Esophagus (tissue), 2 donors: ENCODE measurements around the gene SEC22C. TPM values are rescaled to one million over a fixed set of nuclear protein-coding genes. Genes with fewer than 3 reads are reported as not detected.
"Not testable (repeated sequence)": the region's sequence is repeated elsewhere in the genome, so short reads cannot be mapped to it uniquely, and the experiment has no call there.

ENCODE experiments used
- H3K27ac ChIP-seq, 2 donors: one replicate each; pipeline ENCODE4 v1.5.1; 2013; ENCODE audit warnings: low read depth in 2 of 2, mild to moderate bottlenecking in 2 of 2, inconsistent platforms in 1 of 2, low read length in 1 of 2, moderate library complexity in 1 of 2
- H3K27me3 ChIP-seq, 2 donors: one replicate each; pipeline ENCODE4 v1.6.1; 2013; ENCODE audit warnings: low read length in 2 of 2, control low read depth in 1 of 2, mild to moderate bottlenecking in 1 of 2; ENCODE audit not compliant: insufficient read depth in 2 of 2, control insufficient read depth in 1 of 2
- H3K36me3 ChIP-seq, 2 donors: one replicate each; pipeline ENCODE4 v1.6.1; 2013; ENCODE audit warnings: low read length in 1 of 2; ENCODE audit not compliant: control insufficient read depth in 2 of 2, insufficient read depth in 2 of 2
- H3K4me1 ChIP-seq, 2 donors: one replicate each; pipeline ENCODE4 v1.6.1; 2013; ENCODE audit warnings: low read length in 1 of 2; ENCODE audit not compliant: control insufficient read depth in 2 of 2, insufficient read depth in 2 of 2
- H3K4me3 ChIP-seq, 2 donors: one replicate each; pipeline ENCODE4 v1.5.1; 2013; ENCODE audit warnings: low read length in 2 of 2, mild to moderate bottlenecking in 2 of 2, low read depth in 1 of 2, moderate library complexity in 1 of 2
- H3K9me3 ChIP-seq, 2 donors: one replicate each; pipeline ENCODE4 v1.6.1; 2013; ENCODE audit warnings: mild to moderate bottlenecking in 2 of 2, low read depth in 1 of 2, low read length in 1 of 2, moderate library complexity in 1 of 2; ENCODE audit not compliant: control insufficient read depth in 2 of 2, insufficient read depth in 1 of 2
- WGBS, 2 donors: extraction: QIAGEN DNeasy Blood & Tissue Kit; methylation state at CpG; one replicate each; pipeline ENCODE4 v1.1.7; 2013; 5-methylcytosine and 5-hydroxymethylcytosine counted together
- polyA plus RNA-seq, 2 donors: library from polyadenylated mRNA; stranded (reverse); fragments of 200-250 nt; gene quantifications; one replicate each; pipeline ENCODE4 v1.2.3, GENCODE V29; 2013
- donor health status: healthy with polysubstance abuse.
- donor health status: Bipolar disorder and iron deficiency.

SEC22C gene
- polyA plus RNA-seq, 2 donors = 5.0 to 10.0 TPM

- 84 to 91% methylated on average over 6 of the region's 6 CpGs for WGBS, 2 donors
- not testable (repeated sequence) for H3K4me1 ChIP-seq, H3K36me3 ChIP-seq, H3K27ac ChIP-seq, H3K4me3 ChIP-seq, H3K9me3 ChIP-seq, H3K27me3 ChIP-seq
Measured at GRCh38 chr3:42556817-42557216, 24.9 kb downstream of the SEC22C start.

GRCh38 chr3:42556089-42556632, 25.6 kb downstream of the SEC22C start:
- 67 to 76% methylated on average over 3 of the region's 3 CpGs for WGBS, 2 donors
- no peak overlapping the region for H3K27ac ChIP-seq
- H3K36me3 ChIP-seq = peaks cover 0 to 3% of the 10 kb centered on the region in 2 donors

GRCh38 chr3:42552830-42553229, 28.9 kb downstream of the SEC22C start:
- WGBS, 2 donors = 20 to 30% methylated on average over 1 of the region's 1 CpG
- H3K4me3 ChIP-seq = no peak overlapping the region
- H3K36me3 ChIP-seq = peaks cover 2 to 3% of the 10 kb centered on the region in 2 donors
- H3K27me3 ChIP-seq = no peaks in the 10 kb centered on the region
- H3K9me3 ChIP-seq = no peaks in the 10 kb centered on the region
- no peak overlapping the region for H3K27ac ChIP-seq
- H3K4me1 ChIP-seq = no peaks in the 10 kb centered on the region

More at GRCh38 chr3:42556089-42556632, 25.6 kb downstream of the SEC22C start:
- Histone ChIP-seq H3K4me3 (no peak overlapping the region), H3K27me3 (no peaks in the 10 kb centered on the region), H3K9me3 (no peaks in the 10 kb centered on the region), H3K4me1 (no peaks in the 10 kb centered on the region)

GRCh38 chr3:42550250-42550649, 31.5 kb downstream of the SEC22C start:
- WGBS, 2 donors = 52 to 89% methylated on average over 1 of the region's 1 CpG
- Histone ChIP-seq H3K36me3 (peaks cover 2 to 3% of the 10 kb centered on the region in 2 donors), H3K27ac (no peak overlapping the region)

GRCh38 chr3:42549131-42549530, 32.6 kb downstream of the SEC22C start:
- 85 to 91% methylated on average over 2 of the region's 2 CpGs for WGBS, 2 donors

More at GRCh38 chr3:42550250-42550649, 31.5 kb downstream of the SEC22C start:
- Histone ChIP-seq H3K4me1 (peaks cover 0 to 2% of the 10 kb centered on the region in 2 donors), H3K9me3 (no peaks in the 10 kb centered on the region), H3K27me3 (no peaks in the 10 kb centered on the region), H3K4me3 (no peak overlapping the region)

GRCh38 chr3:42547401-42547945, 34.3 kb downstream of the SEC22C start:
- Histone ChIP-seq H3K4me3 (no peak overlapping the region), H3K36me3 (peaks cover 2 to 3% of the 10 kb centered on the region in 2 donors), H3K9me3 (no peaks in the 10 kb centered on the region), H3K4me1 (peaks cover 0 to 2% of the 10 kb centered on the region in 2 donors), H3K27ac (no peak overlapping the region), H3K27me3 (no peaks in the 10 kb centered on the region)
- WGBS, 2 donors = 41 to 44% methylated on average over 7 of the region's 7 CpGs

More at GRCh38 chr3:42549131-42549530, 32.6 kb downstream of the SEC22C start:
- Histone ChIP-seq H3K4me3 (no peak overlapping the region), H3K4me1 (peaks cover 0 to 2% of the 10 kb centered on the region in 2 donors), H3K36me3 (peaks cover 2 to 3% of the 10 kb centered on the region in 2 donors), H3K27ac (no peak overlapping the region), H3K27me3 (no peaks in the 10 kb centered on the region), H3K9me3 (no peaks in the 10 kb centered on the region)

- no peak overlapping the region for H3K4me3 ChIP-seq
- no peak overlapping the region for H3K27ac ChIP-seq
- H3K27me3 ChIP-seq = no peaks in the 10 kb centered on the region
- H3K4me1 ChIP-seq = peaks cover 0 to 2% of the 10 kb centered on the region in 2 donors
- H3K9me3 ChIP-seq = no peaks in the 10 kb centered on the region
- peaks cover 0 to 2% of the 10 kb centered on the region in 2 donors for H3K36me3 ChIP-seq
- 60 to 79% methylated on average over 3 of the region's 3 CpGs for WGBS, 2 donors
Measured at GRCh38 chr3:42546691-42547213, 35.0 kb downstream of the SEC22C start.

- Histone ChIP-seq H3K27ac (peak overlapping the region; percentile 23 to 27), H3K4me1 (peaks cover 0 to 2% of the 10 kb centered on the region in 2 donors), H3K36me3 (peaks cover 0 to 2% of the 10 kb centered on the region in 2 donors), H3K9me3 (no peaks in the 10 kb centered on the region), H3K4me3 (no peak overlapping the region), H3K27me3 (no peaks in the 10 kb centered on the region)
- WGBS, 2 donors = 71 to 79% methylated on average over 5 of the region's 5 CpGs
Measured at GRCh38 chr3:42545284-42545900, 36.4 kb downstream of the SEC22C start.

GRCh38 chr3:42544492-42545283, 37.1 kb downstream of the SEC22C start:
- Histone ChIP-seq H3K4me1 (peaks cover 2% of the 10 kb centered on the region in 2 donors), H3K27me3 (no peaks in the 10 kb centered on the region), H3K36me3 (peaks cover 0 to 2% of the 10 kb centered on the region in 2 donors), H3K4me3 (no peak overlapping the region), H3K9me3 (no peaks in the 10 kb centered on the region), H3K27ac (peak overlapping the region; percentile 27 to 43)
- WGBS, 2 donors = 31 to 37% methylated on average over 12 of the region's 12 CpGs
